HAP-1 (cell line): ENCODE data around the gene AIF1.

Source experiments
- DNase-seq, 2 experiments: peaks; one replicate each; pipeline ENCODE4 v3.0.0-alpha.2; 2016 to 2020; ENCODE audit warnings: low spot score in 2 of 2
- H3K27me3 ChIP-seq: fragments of 250-450 bp; sonication (Bioruptor Pico); 2 replicates; pipeline ENCODE4 v1.5.1; 2020; ENCODE audit warnings: low read depth, mild to moderate bottlenecking, moderate library complexity
- H3K36me3 ChIP-seq: fragments of 250-450 bp; sonication (Bioruptor Pico); replicated peaks from 2 replicates; pipeline ENCODE4 v1.5.1; 2020; ENCODE audit warnings: mild to moderate bottlenecking
- H3K4me1 ChIP-seq: fragments of 250-450 bp; sonication (Bioruptor Pico); 2 replicates; pipeline ENCODE4 v1.5.1; 2020; ENCODE audit warnings: mild to moderate bottlenecking
- H3K4me3 ChIP-seq: fragments of 250-450 bp; sonication (Bioruptor Pico); 2 replicates; pipeline ENCODE4 v1.5.1; 2020; ENCODE audit warnings: mild to moderate bottlenecking, moderate library complexity
- H3K9me3 ChIP-seq: fragments of 250-450 bp; sonication (Bioruptor Pico); 2 replicates; pipeline ENCODE4 v1.5.1; 2020; ENCODE audit warnings: mild to moderate bottlenecking, moderate library complexity
- in situ Hi-C: fragments of 300-500 bp; cut with MboI; formaldehyde crosslinking; loops from 3 replicates; pipeline ENCODE4 v1.14.3; 2020; ENCODE audit warnings: low sequenced_read_pairs, inconsistent platforms, mixed read lengths

AIF1 gene

DNA sequence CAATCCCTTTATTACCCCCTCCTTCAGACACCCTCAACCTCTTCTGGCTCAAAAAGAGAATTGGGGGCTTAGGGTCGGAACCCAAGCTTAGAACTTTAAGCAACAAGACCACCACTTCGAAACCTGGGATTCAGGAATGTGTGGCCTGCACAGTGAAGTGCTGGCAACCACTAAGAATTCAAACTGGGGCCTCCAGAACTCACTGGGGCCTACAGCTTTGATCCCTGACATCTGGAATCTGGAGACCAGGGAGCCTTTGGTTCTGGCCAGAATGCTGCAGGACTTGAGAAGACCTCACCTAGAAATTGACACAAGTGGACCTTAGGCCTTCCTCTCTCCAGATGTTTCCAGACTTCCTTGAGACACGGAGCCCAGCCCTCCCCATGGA lies 37.5 kb upstream of the AIF1 start:
- H3K4me1 ChIP-seq, result peaks cover 9% of the 10 kb centered on the region
- 0 out of 2 replicates have a peak, but pooled peaks cover 3% of the 10 kb centered on the region for H3K27me3 ChIP-seq
- in situ Hi-C loops, result no loop called here
- no peak for DNase-seq
- H3K4me3 ChIP-seq, result no peak overlapping the region
- no peaks in the 10 kb centered on the region for H3K9me3 ChIP-seq
- no peaks in the 10 kb centered on the region for H3K36me3 ChIP-seq

GRCh38 chr6:31578184-31579118 lies 36.6 kb upstream of the AIF1 start:
- H3K36me3 ChIP-seq, result no peaks in the 10 kb centered on the region
- peaks cover 9% of the 10 kb centered on the region for H3K4me1 ChIP-seq
- in situ Hi-C loops, result no loop called here
- H3K4me3 ChIP-seq, result no peak overlapping the region
- H3K9me3 ChIP-seq, result no peaks in the 10 kb centered on the region
- H3K27me3 ChIP-seq, result 0 out of 2 replicates have a peak, but pooled peaks cover 3% of the 10 kb centered on the region
- no peak for DNase-seq

DNA sequence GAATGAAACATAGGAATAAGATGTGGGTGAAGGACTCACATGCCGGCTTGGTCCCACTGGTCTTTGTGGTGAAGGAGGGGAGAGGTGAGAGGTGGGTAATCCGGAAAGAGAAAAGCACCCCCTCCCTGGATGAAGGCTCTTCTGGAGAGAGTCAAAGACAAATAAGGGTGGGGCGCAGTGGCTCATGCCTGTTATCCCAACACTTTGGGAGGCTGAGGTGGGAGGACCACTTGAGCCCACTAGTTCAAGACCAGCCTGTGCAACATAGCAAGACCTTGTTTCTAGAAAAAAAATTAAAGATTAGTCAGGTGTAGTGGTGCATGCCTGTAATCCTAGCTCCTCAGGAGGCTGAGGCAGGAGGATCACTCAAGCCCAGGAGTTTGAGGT lies 35.9 kb upstream of the AIF1 start:
- in situ Hi-C loops, result no loop called here
- Histone ChIP-seq H3K27me3 (0 out of 2 replicates have a peak, but pooled peaks cover 3% of the 10 kb centered on the region), H3K4me3 (no peak overlapping the region), H3K36me3 (no peaks in the 10 kb centered on the region), H3K4me1 (peaks cover 9% of the 10 kb centered on the region), H3K9me3 (no peaks in the 10 kb centered on the region)
- DNase-seq, result no peak

DNA sequence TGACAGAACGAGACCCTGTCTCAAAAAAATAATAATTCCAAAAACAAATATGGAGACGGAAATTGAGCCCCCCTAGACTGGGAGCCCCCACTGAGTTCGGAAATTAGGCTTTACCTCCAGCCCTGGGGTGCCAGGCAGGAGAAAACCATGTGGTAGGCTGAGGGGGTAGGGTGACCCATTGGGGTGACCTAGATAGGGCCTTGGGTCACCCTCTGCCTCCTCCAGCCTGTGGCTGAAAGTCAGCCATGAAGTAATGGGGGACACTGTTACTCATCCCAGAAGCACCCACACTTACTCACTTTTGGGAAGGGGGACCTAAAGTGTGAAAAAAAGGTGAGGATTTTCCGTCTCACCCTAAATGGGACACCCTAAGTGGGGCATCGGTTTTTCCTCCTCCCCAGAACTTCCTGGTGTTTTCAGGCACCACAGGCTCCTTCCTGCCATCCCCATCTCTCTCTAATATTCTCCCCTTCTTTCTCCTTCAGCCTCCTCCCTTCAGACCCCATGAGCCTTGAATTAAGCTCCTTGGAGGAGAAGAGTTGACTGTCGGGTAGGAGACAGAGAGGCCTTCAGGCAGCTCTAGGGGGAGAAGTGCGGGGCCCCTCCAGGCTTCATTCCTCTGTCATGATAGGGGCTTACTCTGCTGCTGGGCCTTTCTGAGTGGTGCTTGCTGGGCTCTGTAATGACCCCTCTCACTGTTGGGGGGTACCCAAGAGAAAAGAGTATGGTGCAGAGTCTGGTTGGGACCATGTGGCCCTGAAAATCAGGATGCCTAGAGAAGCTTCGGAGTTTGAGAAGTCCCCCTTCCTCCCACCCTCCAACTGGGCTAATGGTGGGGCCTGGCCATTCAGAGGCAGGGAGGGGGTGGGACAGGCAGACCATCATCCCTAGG lies 35.2 kb upstream of the AIF1 start:
- Histone ChIP-seq H3K9me3 (no peaks in the 10 kb centered on the region), H3K36me3 (no peaks in the 10 kb centered on the region), H3K27me3 (0 out of 2 replicates have a peak, but pooled peaks cover 3% of the 10 kb centered on the region), H3K4me1 (peaks cover 9% of the 10 kb centered on the region), H3K4me3 (no peak overlapping the region; the same call in 1 of the 2 replicates)
- DNase-seq, result no peak
- in situ Hi-C loops, result no loop called here

- H3K9me3 ChIP-seq, result no peaks in the 10 kb centered on the region
- in situ Hi-C loops, result no loop called here
- no peaks in the 10 kb centered on the region for H3K27me3 ChIP-seq
- H3K4me1 ChIP-seq, result peaks cover 9% of the 10 kb centered on the region
- no peak for DNase-seq
- H3K4me3 ChIP-seq, result peak overlapping the region; percentile 58
- H3K36me3 ChIP-seq, result no peaks in the 10 kb centered on the region
Observed at GRCh38 chr6:31580438-31580740, 34.6 kb upstream of the AIF1 start.

DNA sequence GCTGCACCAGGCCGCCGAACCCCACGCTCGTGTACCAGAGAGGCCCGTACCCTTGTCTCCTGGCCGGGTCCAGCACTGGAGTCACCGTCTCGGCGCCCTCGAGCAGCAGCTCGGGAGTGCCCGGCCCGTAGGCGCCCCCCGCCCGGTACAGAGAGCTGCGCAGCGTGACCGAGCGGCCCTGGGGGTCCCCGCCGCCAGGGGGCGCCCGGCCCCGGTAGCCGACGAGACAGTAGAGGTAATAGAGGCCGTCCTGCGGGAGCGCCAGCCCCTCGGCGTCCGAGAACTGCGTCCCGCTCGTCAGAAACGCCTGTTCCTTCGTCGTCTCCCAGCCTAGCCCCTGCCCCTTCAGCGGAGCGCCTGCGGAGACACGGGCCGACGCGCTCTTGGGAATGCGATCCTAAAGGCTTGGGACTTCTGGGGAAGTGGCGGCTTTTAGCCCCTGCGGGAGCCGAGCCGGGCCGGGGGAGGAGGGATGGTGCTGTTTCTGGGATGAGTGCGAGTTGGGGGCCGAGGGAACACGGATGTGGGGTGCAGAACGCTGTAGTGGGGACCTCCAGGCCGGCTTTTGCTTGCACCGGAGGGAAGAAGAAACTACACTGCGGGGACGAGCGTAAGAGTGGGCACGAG lies 34.1 kb upstream of the AIF1 start:
- H3K4me3 ChIP-seq, result peak overlapping the region; percentile 58
- H3K36me3 ChIP-seq, result 0 out of 2 replicates have a peak, but pooled peaks cover 2% of the 10 kb centered on the region
- peaks cover 9% of the 10 kb centered on the region for H3K4me1 ChIP-seq
- H3K27me3 ChIP-seq, result no peaks in the 10 kb centered on the region
- H3K9me3 ChIP-seq, result no peaks in the 10 kb centered on the region
- peak; percentile 84 to 94 for DNase-seq
- in situ Hi-C loops, result no loop called here

- Histone ChIP-seq H3K27me3 (no peaks in the 10 kb centered on the region), H3K4me1 (peaks cover 9% of the 10 kb centered on the region), H3K4me3 (peak overlapping the region; percentile 58), H3K9me3 (no peaks in the 10 kb centered on the region), H3K36me3 (0 out of 2 replicates have a peak, but pooled peaks cover 2% of the 10 kb centered on the region)
- in situ Hi-C loops, result no loop called here
- DNase-seq, result peak in 1 of 2 experiments; percentile 38
Observed at GRCh38 chr6:31581434-31582229, 33.4 kb upstream of the AIF1 start.

- DNase-seq, result no peak
- H3K36me3 ChIP-seq, result 0 out of 2 replicates have a peak, but pooled peaks cover 2% of the 10 kb centered on the region
- peak within 1 kb of the TSS; percentile 58 for H3K4me3 ChIP-seq
- H3K27me3 ChIP-seq, result no peaks in the 10 kb centered on the region
- H3K4me1 ChIP-seq, result peaks cover 9% of the 10 kb centered on the region
- no peaks in the 10 kb centered on the region for H3K9me3 ChIP-seq
- in situ Hi-C loops, result no loop called here
Observed at GRCh38 chr6:31582230-31582643, 32.8 kb upstream of the AIF1 start, which contains the start of gene LTB. Gene LTB (minus strand): TSS chr6:31582424. CDS start chr6:31582417, 7 bp downstream.

DNA sequence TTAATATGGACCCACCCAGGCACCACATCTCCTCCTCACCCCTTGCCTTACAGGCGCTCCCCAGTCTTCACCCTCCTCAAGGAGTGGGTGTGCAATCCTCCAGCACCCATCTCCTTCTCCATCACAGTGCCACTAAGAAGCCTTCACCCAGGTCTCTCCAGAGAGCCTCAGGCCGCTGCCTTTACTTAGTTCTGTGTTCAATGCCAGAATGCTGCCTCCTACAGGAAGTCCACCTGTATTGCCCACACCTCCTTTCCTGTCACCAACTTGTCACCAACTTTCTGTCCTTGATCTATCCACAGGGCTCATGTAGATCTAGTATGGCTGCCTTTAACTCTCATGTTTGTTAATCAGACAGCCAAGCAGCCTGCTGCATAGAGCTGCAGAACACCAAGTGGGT lies 29.5 kb upstream of the AIF1 start:
- 0 out of 2 replicates have a peak, but pooled peaks cover 2% of the 10 kb centered on the region for H3K36me3 ChIP-seq
- no peak overlapping the region for H3K4me3 ChIP-seq
- DNase-seq, result peak in 1 of 2 experiments; percentile 36
- H3K27me3 ChIP-seq, result no peaks in the 10 kb centered on the region
- in situ Hi-C loops, result no loop called here
- no peaks in the 10 kb centered on the region for H3K9me3 ChIP-seq
- peaks cover 9% of the 10 kb centered on the region for H3K4me1 ChIP-seq

DNA sequence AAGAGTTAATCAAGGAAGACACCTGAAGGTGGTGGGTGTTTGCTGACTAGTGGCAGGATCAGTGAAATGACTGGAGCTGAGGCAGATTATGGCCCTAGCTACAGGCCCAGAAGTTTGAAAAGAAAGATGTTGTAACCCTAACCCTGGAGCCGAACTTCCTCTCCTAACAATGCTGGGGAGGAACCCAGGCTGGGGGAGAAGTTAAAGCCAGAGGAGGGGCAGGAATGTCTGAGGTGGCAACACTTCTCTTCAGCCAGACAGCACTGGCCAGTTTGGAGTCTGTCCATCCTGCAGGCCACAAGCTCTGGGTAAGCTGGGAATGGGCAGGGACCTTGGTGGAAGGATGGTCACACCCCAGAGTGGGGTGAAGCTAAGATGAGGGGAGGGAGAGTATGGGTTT lies 29.0 kb upstream of the AIF1 start, which contains the start of gene LST1:
Gene LST1, plus strand, starts transcription at position 270 of the 400 bp plus-strand sequence. CDS start 1,023 bp downstream, outside the sequence.
- 0 out of 2 replicates have a peak, but pooled peaks cover 2% of the 10 kb centered on the region for H3K36me3 ChIP-seq
- DNase-seq, result no peak
- in situ Hi-C loops, result no loop called here
- H3K9me3 ChIP-seq, result no peaks in the 10 kb centered on the region
- peaks cover 9% of the 10 kb centered on the region for H3K4me1 ChIP-seq
- H3K27me3 ChIP-seq, result no peaks in the 10 kb centered on the region
- no peak within 1 kb of the TSS for H3K4me3 ChIP-seq

GRCh38 chr6:31586599-31587281 lies 28.3 kb upstream of the AIF1 start:
- no peak for DNase-seq
- in situ Hi-C loops, result no loop called here
- H3K4me3 ChIP-seq, result no peak overlapping the region

More at GRCh38 chr6:31586599-31587281, 28.3 kb upstream of the AIF1 start:
- Histone ChIP-seq H3K4me1 (peaks cover 2% of the 10 kb centered on the region; the same call in 1 of the 2 replicates), H3K27me3 (no peaks in the 10 kb centered on the region), H3K36me3 (0 out of 2 replicates have a peak, but pooled peaks cover 2% of the 10 kb centered on the region), H3K9me3 (no peaks in the 10 kb centered on the region)
